ENCODE data around the gene TFB2M.

DNA sequence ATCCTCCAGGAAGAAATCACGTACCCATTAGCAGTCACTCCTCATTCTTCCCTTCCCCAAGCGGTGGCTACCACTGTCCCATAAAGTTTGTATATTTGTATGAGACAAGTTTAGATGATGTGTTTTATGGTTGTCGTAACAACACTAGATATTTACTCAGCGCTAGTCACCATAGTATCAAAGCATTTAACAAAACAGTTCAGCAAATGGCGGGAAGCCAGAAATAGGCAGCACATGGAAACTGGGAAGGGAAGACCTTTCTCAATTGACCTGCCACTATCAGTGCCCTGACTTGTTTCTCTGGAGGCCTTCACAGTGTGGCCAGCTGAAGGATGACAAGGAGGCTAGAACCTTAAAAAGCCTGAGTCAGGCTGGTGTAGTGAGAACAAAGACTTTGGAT, 31.3 kb upstream of the TFB2M start:
- TF ChIP-seq, protein P1, sequence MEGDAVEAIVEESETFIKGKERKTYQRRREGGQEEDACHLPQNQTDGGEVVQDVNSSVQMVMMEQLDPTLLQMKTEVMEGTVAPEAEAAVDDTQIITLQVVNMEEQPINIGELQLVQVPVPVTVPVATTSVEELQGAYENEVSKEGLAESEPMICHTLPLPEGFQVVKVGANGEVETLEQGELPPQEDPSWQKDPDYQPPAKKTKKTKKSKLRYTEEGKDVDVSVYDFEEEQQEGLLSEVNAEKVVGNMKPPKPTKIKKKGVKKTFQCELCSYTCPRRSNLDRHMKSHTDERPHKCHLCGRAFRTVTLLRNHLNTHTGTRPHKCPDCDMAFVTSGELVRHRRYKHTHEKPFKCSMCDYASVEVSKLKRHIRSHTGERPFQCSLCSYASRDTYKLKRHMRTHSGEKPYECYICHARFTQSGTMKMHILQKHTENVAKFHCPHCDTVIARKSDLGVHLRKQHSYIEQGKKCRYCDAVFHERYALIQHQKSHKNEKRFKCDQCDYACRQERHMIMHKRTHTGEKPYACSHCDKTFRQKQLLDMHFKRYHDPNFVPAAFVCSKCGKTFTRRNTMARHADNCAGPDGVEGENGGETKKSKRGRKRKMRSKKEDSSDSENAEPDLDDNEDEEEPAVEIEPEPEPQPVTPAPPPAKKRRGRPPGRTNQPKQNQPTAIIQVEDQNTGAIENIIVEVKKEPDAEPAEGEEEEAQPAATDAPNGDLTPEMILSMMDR (IDR thresholded peaks at IDR 0.05) = no peak
- TF ChIP-seq POLR2A (IDR thresholded peaks at IDR 0.05) = no peak
- TF ChIP-seq POLR2AphosphoS5 (IDR thresholded peaks at IDR 0.05; ENCODE audit: insufficient read depth in 1 of 2, low read depth in 1 of 2) = peak in 1 of 2 donors; percentile 42
